A375 (cell line): Measurements from ENCODE around the gene SMR3A. TPM values are rescaled to one million over a fixed set of nuclear protein-coding genes. Genes with fewer than 3 reads are reported as not detected.

Experiments used
- total RNA-seq: library from RNA; depleted of rRNA; stranded (reverse); fragments of >200 nt; shearing (Covaris generic); gene quantifications from 2 replicates; pipeline ENCODE4 v1.2.3, GENCODE V29; 2014; rRNA removed

SMR3A gene
- not detected in 2 replicates for total RNA-seq

DNA sequence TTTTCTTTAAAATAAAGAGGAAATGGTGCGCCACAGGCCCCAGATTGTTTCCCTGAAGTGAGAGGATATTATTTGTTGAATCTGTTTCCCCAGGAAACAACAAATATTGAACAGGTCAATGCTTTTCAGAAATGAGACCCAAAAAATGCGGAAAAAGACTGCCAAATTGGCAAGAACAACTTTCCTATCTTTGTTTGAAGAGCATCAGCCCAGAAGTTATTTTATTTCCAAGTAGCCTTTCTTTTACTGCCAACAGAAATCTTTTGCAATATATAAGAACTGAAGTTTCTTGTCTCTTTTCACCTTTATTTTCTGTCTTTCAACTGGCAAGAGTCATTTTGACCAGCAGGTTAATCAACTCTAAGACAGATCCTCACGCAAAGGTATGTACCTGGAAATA lies at the start of gene SMR3A:
TSS of gene SMR3A (plus strand) at position 301 of the 400 bp plus-strand sequence. CDS start 1,356 bp downstream, outside the sequence.

DNA sequence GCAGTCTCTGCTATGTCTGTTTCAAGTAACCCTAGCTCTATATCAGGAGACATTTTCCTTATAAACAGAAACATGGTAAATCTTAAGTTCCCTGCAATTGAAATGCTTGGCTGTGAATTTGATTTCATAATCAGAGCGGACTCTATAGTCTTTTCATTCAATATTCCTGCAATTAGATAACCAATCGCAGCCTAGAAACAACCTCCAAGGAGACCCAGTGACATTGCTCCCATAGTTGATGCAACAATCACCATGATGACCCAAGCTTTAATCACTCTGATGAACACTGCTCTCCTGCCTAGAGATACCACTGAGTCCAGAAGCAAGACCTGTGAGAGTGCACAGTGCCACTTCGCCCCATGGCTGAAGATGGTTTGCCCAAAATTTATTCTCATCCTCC lies 25.9 kb upstream of the SMR3A start, which contains the start of gene CABS1:
TSS of gene CABS1 (plus strand) at position 301 of the 400 bp plus-strand sequence. CDS start at position 360, 59 bp downstream.

DNA sequence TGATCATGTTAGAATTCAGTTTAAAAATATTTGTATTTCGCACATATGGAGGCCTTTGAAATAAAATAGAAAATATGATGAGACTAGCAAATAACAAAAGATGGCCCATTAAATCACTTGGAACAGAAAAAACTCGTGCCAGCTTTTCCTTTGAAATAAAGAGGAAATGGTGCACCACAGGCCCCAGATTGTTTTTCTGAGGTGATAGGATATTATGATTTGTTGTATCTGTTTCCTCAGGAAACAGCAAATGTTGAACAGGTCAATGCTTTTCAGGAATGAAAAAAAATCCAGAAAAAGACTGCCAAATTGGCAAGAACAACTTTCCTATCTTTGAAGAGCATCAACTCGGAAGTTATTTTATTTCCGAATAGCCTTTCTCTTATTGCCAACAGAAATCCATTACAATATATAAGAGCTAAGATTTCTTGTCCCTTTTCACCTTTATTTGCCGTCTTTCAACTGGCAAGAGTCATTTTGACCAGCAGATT lies 22.2 kb downstream of the SMR3A start, which contains the start of gene SMR3B:
TSS of gene SMR3B (plus strand) at position 441 of the 491 bp plus-strand sequence. CDS start 1,380 bp downstream, outside the sequence.

DNA sequence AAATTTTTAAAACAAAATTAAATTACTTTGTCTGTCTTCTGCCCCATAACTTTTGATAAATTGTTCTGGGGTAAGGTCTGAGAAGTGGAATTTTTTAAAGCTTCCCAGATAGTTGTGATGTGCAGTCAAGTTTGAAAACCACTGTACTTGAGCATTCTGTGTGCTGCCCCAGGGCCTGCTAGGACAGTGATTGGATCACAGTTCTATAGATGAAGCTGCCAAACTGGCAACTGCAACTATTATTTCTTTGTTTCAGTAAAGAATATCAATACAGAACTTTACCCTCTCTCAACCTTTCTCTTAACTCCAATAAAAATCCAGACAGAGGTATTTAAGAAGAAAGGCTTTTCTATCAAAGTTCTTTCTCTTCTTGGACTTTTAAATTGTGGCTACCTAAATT lies 37.0 kb downstream of the SMR3A start, which contains the start of gene OPRPN:
TSS of gene OPRPN (plus strand) at position 361 of the 400 bp plus-strand sequence. CDS start 1,346 bp downstream, outside the sequence.

Other genes with a start within 250 kb of the SMR3A start
- not detected in 2 replicates for gene PRR27, start 206.5 kb upstream of the SMR3A start, total RNA-seq
- gene ODAM, start 165.0 kb upstream of the SMR3A start, total RNA-seq: not detected in 2 replicates
- gene FDCSP, start 134.6 kb upstream of the SMR3A start, total RNA-seq: not detected in 2 replicates
- not detected in 2 replicates for gene CSN3, start 118.2 kb upstream of the SMR3A start, total RNA-seq
- gene CABS1, start 25.8 kb upstream of the SMR3A start, total RNA-seq: not detected in 2 replicates
- gene SMR3B, start 22.4 kb downstream of the SMR3A start, total RNA-seq: not detected in 2 replicates
- not detected in 2 replicates for gene OPRPN, start 37.2 kb downstream of the SMR3A start, total RNA-seq
- gene MUC7, start 111.4 kb downstream of the SMR3A start, total RNA-seq: not detected in 2 replicates
- gene AMTN, start 157.8 kb downstream of the SMR3A start, total RNA-seq: not detected in 2 replicates
- not detected in 2 replicates for gene AMBN, start 231.5 kb downstream of the SMR3A start, total RNA-seq